Pancreas (tissue), 10 donors: ENCODE data around the gene TMLHE. TPM values are rescaled to one million over a fixed set of nuclear protein-coding genes. Genes with fewer than 3 reads are reported as not detected.
"Not testable (repeated sequence)": the region's sequence is repeated elsewhere in the genome, so short reads cannot be mapped to it uniquely, and the experiment has no call there.

ENCODE experiments used
- ATAC-seq, 4 donors: fragments of 200-7000 bp; cut with Tn5 transposase; one replicate each; pipeline versions ENCODE4 v1.8.0 to v1.9.1; 2020; ENCODE audit warnings: mild to moderate bottlenecking in 4 of 4, moderate library complexity in 4 of 4
- DNase-seq, 6 donors: peaks; one replicate each; pipeline ENCODE4 v3.0.0-alpha.2; 2020
- FAIRE-seq: peaks from 2 replicates; lab custom pipeline; 2012; peaks lifted over from hg19 to GRCh38; lab: Jason Lieb, UNC
- H3K27ac ChIP-seq, 4 donors: fragments of 200-600 bp; sonication (generic); 1 replicate in 3 of 4; 2 replicates in 1 of 4; pipeline versions ENCODE4 v1.5.0 to v1.8.0; 2020
- H3K27me3 ChIP-seq, 4 donors: fragments of 200-600 bp; one replicate each; pipeline ENCODE4 v1.8.0; 2021
- H3K36me3 ChIP-seq, 3 donors: fragments of 200-600 bp; sonication (generic) in 1 of 3; one replicate each; pipeline versions ENCODE4 v1.5.0 to v1.8.0; 2020 to 2021
- H3K4me1 ChIP-seq, 3 donors: fragments of 200-600 bp; one replicate each; pipeline ENCODE4 v1.8.0; 2021
- H3K4me3 ChIP-seq, 4 donors: fragments of 200-600 bp; sonication (generic) in 2 of 4; one replicate each; pipeline versions ENCODE4 v1.5.0 to v1.8.0; 2020 to 2021
- H3K9me3 ChIP-seq, 4 donors: fragments of 200-600 bp; one replicate each; pipeline ENCODE4 v1.8.0; 2021
- CTCF ChIP-seq, 4 donors: fragments of 200-600 bp; sonication (generic) in 3 of 4; IDR thresholded peaks; one replicate each; pipeline versions ENCODE4 v1.5.0 to v1.8.0; 2021; ENCODE audit warnings: antibody characterized with exemption in 4 of 4
- whole genome bisulfite sequencing, 2 donors: extraction: QIAGEN DNeasy Blood & Tissue Kit; methylation state at CpG; one replicate each; pipeline ENCODE4 v1.1.7; 2013; 5-methylcytosine and 5-hydroxymethylcytosine counted together
- intact Hi-C, 3 donors: fragments of 100-400 bp; cut with DNase I; formaldehyde crosslinking; loops; one replicate each; pipeline versions ENCODE4 v1.11.1 to v1.14.2; 2022
- polyA plus RNA-seq, 2 donors: library from polyadenylated mRNA; stranded (reverse); fragments of 200-250 nt; gene quantifications; one replicate each; pipeline ENCODE4 v1.2.3, GENCODE V29; 2013
- total RNA-seq, 6 donors: library from RNA; stranded (reverse); fragmentation: NEBNext Ultra II Directional in 4 of 6; extraction: Animal tissue kit (Norgen Biotek cat#: 25700) in 4 of 6; gene quantifications; one replicate each; pipeline versions ENCODE4 v1.2.1 to v1.2.4, GENCODE V29; 2021 to 2023
- donor health status: healthy with polysubstance abuse.
- donor health status: DM: no; HTN: no; CAD: no; lungs with moderate emphysema.
- donor health status: DM: no; HTN: no; CAD: no.
- donor health status: control.
- donor health status: control.
- donor health status: Bipolar disorder and iron deficiency.
- donor health status: DM: yes; HTN: yes; CAD: no.
- donor health status: DM: no; HTN: no; CAD: no.
- donor health status: DM: no; HTN: no; CAD: no.
- donor health status: DM: yes; HTN: yes; CAD: no.

The TMLHE gene
- total and polyA plus RNA-seq, 8 donors, result 2.4 to 13.2 (median 7.0) TPM

GRCh38 chrX:155505296-155505695, 107.5 kb downstream of the TMLHE start:
- H3K27ac ChIP-seq, result no peak overlapping the region
- no peaks in the 10 kb centered on the region for H3K36me3 ChIP-seq
- TF ChIP-seq CTCF (IDR thresholded peaks at IDR 0.05), result no peak
- no peaks in the 10 kb centered on the region for H3K9me3 ChIP-seq
- no peak for DNase-seq
- H3K27me3 ChIP-seq, result no peaks in the 10 kb centered on the region
- FAIRE-seq, result no peak
- ATAC-seq, result peak in 3 of 4 donors; percentile 38 to 59 (median 51)
- H3K4me3 ChIP-seq, result no peak overlapping the region
- intact Hi-C loops, result no loop called here
- H3K4me1 ChIP-seq, result peaks cover 0 to 9% (median 5%) of the 10 kb centered on the region in 3 donors

GRCh38 chrX:155495134-155495533, 117.6 kb downstream of the TMLHE start:
- intact Hi-C loops, ATAC-seq, H3K27me3 ChIP-seq, H3K36me3 ChIP-seq, H3K27ac ChIP-seq, DNase-seq, FAIRE-seq, H3K9me3 ChIP-seq, H3K4me1 ChIP-seq, H3K4me3 ChIP-seq: not testable (repeated sequence)
- WGBS, 2 donors, result no CpG with 5 or more reads among the region's 2 CpGs

- not testable (repeated sequence) for FAIRE-seq, H3K4me1 ChIP-seq
- 67 to 75% methylated on average over 1 of the region's 3 CpGs for WGBS, 2 donors
These were observed 121.3 kb downstream of the TMLHE start for GRCh38 chrX:155491421-155491820.

GRCh38 chrX:155477136-155477535, 135.6 kb downstream of the TMLHE start:
- ATAC-seq, H3K27ac ChIP-seq, FAIRE-seq, H3K36me3 ChIP-seq, H3K4me1 ChIP-seq, DNase-seq, intact Hi-C loops, H3K27me3 ChIP-seq, H3K4me3 ChIP-seq, H3K9me3 ChIP-seq: not testable (repeated sequence)
- no CpG with 5 or more reads among the region's 7 CpGs for WGBS, 2 donors

More at GRCh38 chrX:155491421-155491820, 121.3 kb downstream of the TMLHE start:
- H3K27me3 ChIP-seq, H3K9me3 ChIP-seq, DNase-seq, ATAC-seq, H3K4me3 ChIP-seq, H3K27ac ChIP-seq, H3K36me3 ChIP-seq, intact Hi-C loops: not testable (repeated sequence)

- WGBS, 2 donors, result no CpG with 5 or more reads among the region's 9 CpGs
- H3K36me3 ChIP-seq, DNase-seq, H3K9me3 ChIP-seq, H3K27me3 ChIP-seq, H3K27ac ChIP-seq, FAIRE-seq, H3K4me3 ChIP-seq, H3K4me1 ChIP-seq, intact Hi-C loops: not testable (repeated sequence)
- ATAC-seq, result peak in 1 of 4 donors; percentile 34
These were observed 146.3 kb downstream of the TMLHE start for GRCh38 chrX:155466269-155466938.

GRCh38 chrX:155460501-155460900, 152.3 kb downstream of the TMLHE start:
- H3K27ac ChIP-seq, ATAC-seq, intact Hi-C loops, H3K9me3 ChIP-seq, H3K36me3 ChIP-seq, FAIRE-seq, H3K27me3 ChIP-seq, H3K4me1 ChIP-seq, H3K4me3 ChIP-seq, DNase-seq: not testable (repeated sequence)
- no CpG with 5 or more reads among the region's 8 CpGs for WGBS, 2 donors

- ATAC-seq, result peak; percentile 84 to 92 (median 88)
- H3K9me3 ChIP-seq, H3K36me3 ChIP-seq, H3K4me1 ChIP-seq, H3K27me3 ChIP-seq, intact Hi-C loops, FAIRE-seq, DNase-seq, H3K4me3 ChIP-seq, H3K27ac ChIP-seq: not testable (repeated sequence)
- WGBS, 2 donors, result no CpG with 5 or more reads among the region's 51 CpGs
These were observed 154.3 kb downstream of the TMLHE start, which contains the start of gene F8A3 for GRCh38 chrX:155458471-155458870. TSS of gene F8A3 (minus strand) at chrX:155458620. CDS start at chrX:155458600, 20 bp downstream.

- DNase-seq, H3K9me3 ChIP-seq, H3K36me3 ChIP-seq, H3K4me3 ChIP-seq, H3K27ac ChIP-seq, H3K4me1 ChIP-seq, FAIRE-seq, H3K27me3 ChIP-seq, intact Hi-C loops: not testable (repeated sequence)
- ATAC-seq, result peak; percentile 83 to 86 (median 84)
- WGBS, 2 donors, result no CpG with 5 or more reads among the region's 97 CpGs
These were observed 154.8 kb downstream of the TMLHE start for GRCh38 chrX:155457761-155458447.
